OCI-LY3 (cell line): ENCODE results near the gene PPFIBP2.

Experiments
- H2AFZ ChIP-seq: fragments of 200-600, 300-600 bp; shearing (Covaris generic); 2 replicates; pipeline ENCODE4 v1.6.0; 2014; ENCODE audit warnings: antibody characterized with exemption, low read depth, low read length
- H3K27ac ChIP-seq: fragments of 200-600, 300-600 bp; sonication (generic); 2 replicates; pipeline ENCODE4 v1.5.1; 2014; ENCODE audit warnings: mild to moderate bottlenecking, low read length, moderate library complexity, mixed read lengths
- H3K27me3 ChIP-seq: fragments of 200-600, 300-600 bp; sonication (generic); 2 replicates; pipeline ENCODE4 v1.6.1; 2014; ENCODE audit warnings: low read depth, low read length, mixed read lengths
- H3K36me3 ChIP-seq: fragments of 200-600, 300-600 bp; sonication (generic); replicated peaks from 2 replicates; pipeline ENCODE3; 2014; ENCODE audit warnings: low read depth, low read length, mixed read lengths
- H3K4me1 ChIP-seq: fragments of 300-600, 200-600 bp; sonication (generic); 2 replicates; pipeline ENCODE4 v1.6.1; 2014; ENCODE audit warnings: low read length, mixed read lengths
- H3K4me2 ChIP-seq: fragments of 200-600, 300-600 bp; sonication (generic); 2 replicates; pipeline ENCODE4 v1.6.1; 2014; ENCODE audit warnings: low read length, mixed read lengths
- H3K4me3 ChIP-seq: fragments of 300-600, 200-600 bp; sonication (generic); 2 replicates; pipeline ENCODE4 v1.5.1; 2014; ENCODE audit warnings: antibody characterized with exemption, mild to moderate bottlenecking, low read length, moderate library complexity
- H3K79me2 ChIP-seq: fragments of 300-600, 200-600 bp; shearing (Covaris generic); 2 replicates; pipeline ENCODE4 v1.6.1; 2014; ENCODE audit warnings: mild to moderate bottlenecking, low read length, mixed read lengths
- H3K9ac ChIP-seq: fragments of 300-600, 200-600 bp; shearing (Covaris generic); 2 replicates; pipeline ENCODE4 v1.6.0; 2014; ENCODE audit warnings: mild to moderate bottlenecking, low read length, moderate library complexity
- H3K9me3 ChIP-seq: fragments of 200-600, 300-600 bp; shearing (Covaris generic); 2 replicates; pipeline ENCODE4 v1.6.1; 2014; ENCODE audit warnings: low read length, mixed read lengths; ENCODE audit not compliant: insufficient read depth
- H4K20me1 ChIP-seq: fragments of 200-600, 300-600 bp; sonication (generic); 2 replicates; pipeline ENCODE4 v1.6.1; 2016; ENCODE audit warnings: low read length, mixed read lengths; ENCODE audit not compliant: insufficient read depth
- CTCF ChIP-seq: fragments of 200-600, 300-600 bp; sonication (generic); IDR thresholded peaks from 2 replicates; pipeline ENCODE4 v1.5.1; 2014; ENCODE audit warnings: antibody characterized with exemption, low read length, low read depth
- EZH2phosphoT487 ChIP-seq: fragments of 200-600 bp; shearing (Covaris generic); IDR thresholded peaks from 2 replicates; pipeline ENCODE4 v1.6.1; 2018; ENCODE audit warnings: antibody characterized with exemption, mixed run types, low read depth

PPFIBP2 gene

GRCh38 chr11:7492253-7492652, 21.5 kb upstream of the PPFIBP2 start:
- Histone ChIP-seq H3K79me2 (no peaks in the 10 kb centered on the region), H3K9ac (no peak overlapping the region), H3K27ac (no peak overlapping the region), H2AFZ (no peak overlapping the region), H3K9me3 (no peaks in the 10 kb centered on the region), H3K4me1 (peaks cover 20% of the 10 kb centered on the region), H3K4me3 (no peak overlapping the region), H3K4me2 (no peak overlapping the region), H3K36me3 (no peaks in the 10 kb centered on the region), H4K20me1 (no peaks in the 10 kb centered on the region), H3K27me3 (no peaks in the 10 kb centered on the region)
- TF ChIP-seq EZH2phosphoT487, result no peak
- TF ChIP-seq CTCF, result no peak

- Histone ChIP-seq H4K20me1 (no peaks in the 10 kb centered on the region), H3K9me3 (no peaks in the 10 kb centered on the region), H2AFZ (no peak overlapping the region), H3K9ac (no peak overlapping the region), H3K4me2 (no peak overlapping the region), H3K4me1 (peaks cover 27% of the 10 kb centered on the region), H3K36me3 (no peaks in the 10 kb centered on the region), H3K27ac (no peak overlapping the region), H3K27me3 (no peaks in the 10 kb centered on the region), H3K4me3 (no peak overlapping the region), H3K79me2 (no peaks in the 10 kb centered on the region)
- TF ChIP-seq EZH2phosphoT487 (no peak), CTCF (no peak)
These were observed 20.1 kb upstream of the PPFIBP2 start for GRCh38 chr11:7493670-7494069.

- peaks cover 32% of the 10 kb centered on the region for H3K4me1 ChIP-seq
- no peaks in the 10 kb centered on the region for H4K20me1 ChIP-seq
- no peak overlapping the region for H3K4me2 ChIP-seq
- H3K27ac ChIP-seq, result no peak overlapping the region
- no peaks in the 10 kb centered on the region for H3K27me3 ChIP-seq
- H3K4me3 ChIP-seq, result no peak overlapping the region
- no peaks in the 10 kb centered on the region for H3K36me3 ChIP-seq
- H3K9me3 ChIP-seq, result no peaks in the 10 kb centered on the region
- no peak overlapping the region for H2AFZ ChIP-seq
- TF ChIP-seq CTCF, result no peak
- no peak for TF ChIP-seq EZH2phosphoT487
- H3K9ac ChIP-seq, result no peak overlapping the region
- no peaks in the 10 kb centered on the region for H3K79me2 ChIP-seq
These were observed 19.6 kb upstream of the PPFIBP2 start for GRCh38 chr11:7494086-7494745.

- Histone ChIP-seq H4K20me1 (no peaks in the 10 kb centered on the region), H3K36me3 (no peaks in the 10 kb centered on the region), H3K9ac (peak overlapping the region; percentile 34; the same call in 1 of the 2 replicates), H3K79me2 (no peaks in the 10 kb centered on the region), H2AFZ (peak overlapping the region; percentile 55; the same call in 1 of the 2 replicates), H3K4me2 (peak overlapping the region; percentile 41), H3K9me3 (no peaks in the 10 kb centered on the region), H3K4me1 (peaks cover 34% of the 10 kb centered on the region), H3K4me3 (no peak overlapping the region), H3K27ac (peak overlapping the region; percentile 76), H3K27me3 (no peaks in the 10 kb centered on the region)
- TF ChIP-seq EZH2phosphoT487 (no peak), CTCF (no peak)
These were observed 17.8 kb upstream of the PPFIBP2 start for GRCh38 chr11:7495882-7496551.
